Esophagus muscularis mucosa (tissue), 4 donors: ENCODE results near the gene MVB12B. TPM values are rescaled to one million over a fixed set of nuclear protein-coding genes. Genes with fewer than 3 reads are reported as not detected.

ENCODE experiments used
- DNase-seq: peaks from one replicate; pipeline ENCODE4 v3.0.0-alpha.2; 2017; ENCODE audit errors: extremely low spot score
- H3K27ac ChIP-seq, 4 donors: fragments of 200-600 bp; sonication (generic); replicated peaks in 1 of 4; 1 replicate in 3 of 4; 2 replicates in 1 of 4; pipeline ENCODE4 v1.5.1; 2016 to 2019; ENCODE audit warnings: mild to moderate bottlenecking in 1 of 4
- H3K27me3 ChIP-seq, 4 donors: fragments of 200-600 bp; sonication (generic); one replicate each; pipeline versions ENCODE4 v1.5.1 to v1.6.0; 2016 to 2019
- H3K36me3 ChIP-seq, 4 donors: fragments of 200-600 bp; sonication (generic); one replicate each; pipeline ENCODE4 v1.5.1; 2016 to 2019
- H3K4me1 ChIP-seq, 4 donors: fragments of 200-600 bp; sonication (generic); one replicate each; pipeline ENCODE4 v1.5.1; 2016 to 2019
- H3K4me3 ChIP-seq, 4 donors: fragments of 200-600 bp; sonication (generic); 1 replicate in 2 of 4; 2 replicates in 2 of 4; pipeline ENCODE4 v1.5.1; 2016 to 2019; ENCODE audit warnings: mild to moderate bottlenecking in 4 of 4, moderate library complexity in 1 of 4
- H3K9me3 ChIP-seq, 4 donors: fragments of 200-600 bp; sonication (generic); 1 replicate in 3 of 4; 2 replicates in 1 of 4; pipeline ENCODE4 v1.5.1; 2016 to 2019
- EP300 ChIP-seq: sonication (generic); formaldehyde crosslinking; IDR thresholded peaks from one replicate; pipeline ENCODE4 v1.6.1; 2017; ENCODE audit warnings: antibody characterized with exemption
- POLR2A ChIP-seq: fragments of 450-650 bp; IDR thresholded peaks from one replicate; pipeline ENCODE4 v1.6.1; 2017; ENCODE audit warnings: antibody characterized with exemption, moderate library complexity, mild to moderate bottlenecking, low read depth
- POLR2AphosphoS5 ChIP-seq, 2 donors: sonication (generic); formaldehyde crosslinking; IDR thresholded peaks; one replicate each; pipeline ENCODE4 v1.6.1; 2017; ENCODE audit warnings: antibody characterized with exemption in 2 of 2
- WGBS: methylation state at CpG from one replicate; pipeline ENCODE4 v1.1.5; 2018; 5-methylcytosine and 5-hydroxymethylcytosine counted together
- intact Hi-C: fragments of 100-400 bp; cut with DNase I; formaldehyde crosslinking; loops from one replicate; pipeline ENCODE4 v1.15.1; 2023
- total RNA-seq, 4 donors: library from RNA; depleted of rRNA; stranded (reverse); fragments of >200 nt; gene quantifications; one replicate each; pipeline versions ENCODE4 v1.1.0 to v1.2.1, GENCODE V29; 2016
- TF ChIP-seq, protein P1 (sequence below), 3 experiments: fragments of 200-600 bp in 2 of 3; fragments of 450-650 bp in 1 of 3; sonication (generic) in 2 of 3; IDR thresholded peaks; one replicate each; pipeline ENCODE4 v1.5.1; 2017 to 2019; ENCODE audit warnings: antibody characterized with exemption in 3 of 3, mild to moderate bottlenecking in 2 of 3, moderate library complexity in 1 of 3

Gene MVB12B
- total RNA-seq, 4 donors from 2014 or later: 14.1 to 25.0 (median 18.4) TPM

DNA sequence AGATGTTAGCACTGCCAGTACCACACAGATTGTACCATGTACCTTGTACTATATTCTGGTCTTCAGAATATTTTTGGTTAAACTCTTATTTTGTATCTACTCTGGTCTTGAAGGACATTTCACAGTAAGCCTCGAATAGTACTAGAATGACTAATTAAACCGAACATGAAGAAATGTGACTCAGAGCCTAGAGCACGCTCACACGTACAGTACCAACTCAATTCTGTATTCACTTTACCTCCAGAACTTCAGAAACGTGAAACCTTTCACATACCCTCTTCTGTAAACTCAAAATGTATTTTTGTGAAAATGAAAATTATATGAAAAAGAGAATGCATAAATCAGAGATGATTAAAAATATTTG, 112.8 kb downstream of the MVB12B start:
- H3K27me3 ChIP-seq: no peaks in the 10 kb centered on the region
- no peak overlapping the region for H3K27ac ChIP-seq
- H3K4me3 ChIP-seq: no peak overlapping the region
- intact Hi-C loops: no loop called here
- 77% methylated on average over 5 of the region's 5 CpGs for WGBS
- peaks cover 0 to 13% (median 5%) of the 10 kb centered on the region in 4 donors for H3K36me3 ChIP-seq
- TF ChIP-seq POLR2AphosphoS5 (IDR thresholded peaks at IDR 0.05) (no peak), EP300 (no peak), POLR2A (no peak)
- TF ChIP-seq, protein P1, sequence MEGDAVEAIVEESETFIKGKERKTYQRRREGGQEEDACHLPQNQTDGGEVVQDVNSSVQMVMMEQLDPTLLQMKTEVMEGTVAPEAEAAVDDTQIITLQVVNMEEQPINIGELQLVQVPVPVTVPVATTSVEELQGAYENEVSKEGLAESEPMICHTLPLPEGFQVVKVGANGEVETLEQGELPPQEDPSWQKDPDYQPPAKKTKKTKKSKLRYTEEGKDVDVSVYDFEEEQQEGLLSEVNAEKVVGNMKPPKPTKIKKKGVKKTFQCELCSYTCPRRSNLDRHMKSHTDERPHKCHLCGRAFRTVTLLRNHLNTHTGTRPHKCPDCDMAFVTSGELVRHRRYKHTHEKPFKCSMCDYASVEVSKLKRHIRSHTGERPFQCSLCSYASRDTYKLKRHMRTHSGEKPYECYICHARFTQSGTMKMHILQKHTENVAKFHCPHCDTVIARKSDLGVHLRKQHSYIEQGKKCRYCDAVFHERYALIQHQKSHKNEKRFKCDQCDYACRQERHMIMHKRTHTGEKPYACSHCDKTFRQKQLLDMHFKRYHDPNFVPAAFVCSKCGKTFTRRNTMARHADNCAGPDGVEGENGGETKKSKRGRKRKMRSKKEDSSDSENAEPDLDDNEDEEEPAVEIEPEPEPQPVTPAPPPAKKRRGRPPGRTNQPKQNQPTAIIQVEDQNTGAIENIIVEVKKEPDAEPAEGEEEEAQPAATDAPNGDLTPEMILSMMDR (IDR thresholded peaks at IDR 0.05): no peak
- no peak for DNase-seq
- H3K4me1 ChIP-seq: peaks cover 0 to 2% (median 0%) of the 10 kb centered on the region in 4 donors
- no peaks in the 10 kb centered on the region for H3K9me3 ChIP-seq

DNA sequence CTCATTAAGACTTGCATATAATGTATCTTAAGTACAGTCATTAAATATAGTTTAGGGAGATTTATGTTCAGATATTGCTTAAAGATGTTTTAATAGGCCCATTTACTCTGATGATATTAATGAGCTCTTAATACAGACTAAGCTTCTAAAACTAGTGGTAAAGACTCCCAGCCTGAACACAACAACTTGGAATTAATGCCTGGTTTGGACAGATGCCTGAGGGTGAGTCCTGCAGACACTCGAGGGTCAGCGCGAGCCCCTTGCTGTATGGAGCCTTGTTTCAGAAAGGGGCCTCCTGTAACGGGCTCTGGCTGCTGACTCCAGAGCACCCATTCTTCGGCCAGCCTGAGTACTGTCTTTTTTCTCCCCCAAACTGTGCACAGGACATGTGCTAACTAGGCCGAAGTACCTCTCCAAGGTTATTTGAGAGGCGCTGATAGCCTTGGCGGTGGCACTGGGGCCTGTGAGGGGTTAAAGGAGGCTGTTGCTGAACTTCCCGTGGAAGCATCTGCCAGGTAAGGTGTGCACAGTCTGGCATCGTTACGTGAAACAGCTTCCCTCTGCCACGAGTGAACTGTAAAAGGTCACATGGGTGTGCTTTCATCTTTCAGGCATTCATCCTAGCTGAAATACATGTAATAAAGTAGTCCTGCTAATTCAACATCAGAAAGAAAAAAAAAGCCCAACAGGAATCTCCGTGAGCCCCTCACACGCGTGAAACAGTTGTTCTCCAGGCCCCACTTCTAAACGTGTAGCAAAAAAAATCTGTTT, 113.4 kb downstream of the MVB12B start:
- 86% methylated on average over 16 of the region's 16 CpGs for WGBS
- no peak overlapping the region for H3K27ac ChIP-seq
- intact Hi-C loops: no loop called here
- H3K36me3 ChIP-seq: peaks cover 0 to 12% (median 5%) of the 10 kb centered on the region in 4 donors
- no peak overlapping the region for H3K4me3 ChIP-seq
- peaks cover 0 to under 1% (median 0%) of the 10 kb centered on the region in 4 donors for H3K4me1 ChIP-seq
- H3K27me3 ChIP-seq: no peaks in the 10 kb centered on the region
- H3K9me3 ChIP-seq: no peaks in the 10 kb centered on the region
- TF ChIP-seq, protein P1 (IDR thresholded peaks at IDR 0.05): no peak
- no peak for TF ChIP-seq POLR2AphosphoS5 (IDR thresholded peaks at IDR 0.05)
- no peak for TF ChIP-seq POLR2A
- TF ChIP-seq EP300: no peak
- DNase-seq: no peak

DNA sequence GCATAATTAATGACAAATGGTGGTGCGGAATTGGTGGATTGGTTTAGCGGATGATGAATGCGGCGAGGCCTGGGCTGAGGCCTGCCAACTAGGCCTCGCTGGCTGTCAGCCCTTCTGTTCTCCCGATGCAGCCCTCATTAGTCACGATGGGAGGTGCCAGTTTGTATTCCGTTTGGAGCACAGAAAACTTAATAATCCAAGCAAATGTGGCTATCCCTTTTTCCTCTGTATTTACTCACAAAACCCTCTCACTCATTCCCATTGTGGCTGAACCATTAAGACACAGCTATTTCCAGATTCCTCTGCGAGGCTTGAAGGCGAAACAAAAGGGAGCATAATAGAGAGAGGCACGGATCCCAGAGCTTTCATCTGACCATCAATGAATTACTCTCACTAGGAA, 114.3 kb downstream of the MVB12B start:
- intact Hi-C loops: no loop called here
- no peaks in the 10 kb centered on the region for H3K27me3 ChIP-seq
- TF ChIP-seq, protein P1 (IDR thresholded peaks at IDR 0.05): no peak
- TF ChIP-seq POLR2A: no peak
- TF ChIP-seq EP300: no peak
- no peak for TF ChIP-seq POLR2AphosphoS5 (IDR thresholded peaks at IDR 0.05)
- H3K27ac ChIP-seq: no peak overlapping the region
- H3K9me3 ChIP-seq: no peaks in the 10 kb centered on the region
- no peaks in the 10 kb centered on the region for H3K4me1 ChIP-seq
- WGBS: 94% methylated on average over 11 of the region's 11 CpGs
- H3K36me3 ChIP-seq: peaks cover 0 to 10% (median 4%) of the 10 kb centered on the region in 4 donors
- no peak overlapping the region for H3K4me3 ChIP-seq
- DNase-seq: no peak

DNA sequence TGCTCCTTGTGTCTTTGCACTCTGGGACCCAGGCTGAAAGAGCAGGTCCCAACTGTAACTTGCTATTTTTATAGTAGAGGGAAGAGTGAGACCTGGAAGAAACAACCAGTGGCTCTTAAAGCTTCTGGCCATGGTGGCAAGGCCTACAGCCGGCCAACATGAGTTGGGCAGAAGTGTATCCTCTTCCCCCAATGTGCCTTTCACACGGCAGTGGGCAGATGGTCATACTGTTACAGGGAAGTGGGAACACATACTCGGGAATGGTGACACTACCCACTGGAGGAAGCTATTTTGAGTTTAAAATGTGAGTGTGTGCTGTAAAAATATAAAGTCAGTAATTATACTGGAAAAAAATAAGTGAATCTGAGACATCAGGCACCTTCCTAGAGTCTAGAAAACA, 116.0 kb downstream of the MVB12B start:
- Histone ChIP-seq H3K36me3 (peaks cover 0 to 12% (median 4%) of the 10 kb centered on the region in 4 donors), H3K4me3 (no peak overlapping the region), H3K27me3 (no peaks in the 10 kb centered on the region), H3K9me3 (no peaks in the 10 kb centered on the region), H3K27ac (no peak overlapping the region), H3K4me1 (no peaks in the 10 kb centered on the region)
- no peak for DNase-seq
- no peak for TF ChIP-seq EP300
- TF ChIP-seq, protein P1 (IDR thresholded peaks at IDR 0.05): no peak
- no peak for TF ChIP-seq POLR2A
- no peak for TF ChIP-seq POLR2AphosphoS5 (IDR thresholded peaks at IDR 0.05)
- intact Hi-C loops: no loop called here
- 81% methylated on average over 3 of the region's 3 CpGs for WGBS
